ENCODE measurements around the gene KCNG3. TPM values are rescaled to one million over a fixed set of nuclear protein-coding genes. Genes with fewer than 3 reads are reported as not detected.

The KCNG3 gene
- total RNA-seq, 4 donors from 2014 or later: 0.27 to 1.1 (median 0.74) TPM

DNA sequence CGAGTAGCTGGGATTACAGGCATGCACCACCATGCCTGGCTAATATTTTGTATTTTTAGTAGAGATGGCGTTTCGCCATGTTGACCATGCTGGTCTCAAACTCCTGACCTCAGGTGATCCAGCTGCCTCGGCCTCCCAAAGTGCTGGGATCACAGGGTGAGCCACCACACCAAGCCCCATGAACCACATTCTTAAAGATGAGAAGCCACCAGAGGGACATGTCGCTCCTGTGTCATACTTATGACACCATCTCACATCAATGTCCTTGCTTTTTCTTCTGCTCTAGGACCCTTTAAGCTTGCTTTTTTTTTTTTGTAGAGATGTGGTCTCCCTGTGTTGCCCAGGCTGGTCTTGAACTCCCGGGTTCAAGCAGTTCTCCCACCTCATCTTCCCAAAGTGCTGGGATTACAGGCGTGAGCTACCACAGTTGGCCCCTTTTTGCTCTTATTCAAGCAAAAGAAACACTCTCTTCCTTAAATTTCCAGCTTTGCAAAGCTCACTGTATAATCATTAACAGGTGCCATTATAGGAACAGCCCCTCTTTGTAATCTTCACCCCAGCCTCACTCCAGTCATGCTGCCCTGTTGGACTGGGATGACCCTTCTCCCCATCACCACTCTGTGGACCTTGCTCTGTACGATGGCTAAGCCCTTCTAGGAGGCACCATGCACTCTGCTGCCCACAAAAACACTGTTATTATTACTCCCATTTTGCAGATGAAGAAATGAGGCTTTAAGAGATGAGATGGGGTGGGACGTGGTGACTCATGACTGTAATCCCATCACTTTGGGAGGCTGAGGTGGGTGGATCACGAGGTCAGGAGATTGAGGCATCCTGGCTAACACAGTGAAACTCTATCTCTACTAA is 10.8 kb upstream of the KCNG3 start:
- no peaks in the 10 kb centered on the region for H3K4me1 ChIP-seq
- H3K4me3 ChIP-seq: no peak overlapping the region
- H3K9me3 ChIP-seq: no peaks in the 10 kb centered on the region
- no peak for DNase-seq
- no peaks in the 10 kb centered on the region for H3K27me3 ChIP-seq
- no peak overlapping the region for H3K27ac ChIP-seq
- TF ChIP-seq, protein P1, sequence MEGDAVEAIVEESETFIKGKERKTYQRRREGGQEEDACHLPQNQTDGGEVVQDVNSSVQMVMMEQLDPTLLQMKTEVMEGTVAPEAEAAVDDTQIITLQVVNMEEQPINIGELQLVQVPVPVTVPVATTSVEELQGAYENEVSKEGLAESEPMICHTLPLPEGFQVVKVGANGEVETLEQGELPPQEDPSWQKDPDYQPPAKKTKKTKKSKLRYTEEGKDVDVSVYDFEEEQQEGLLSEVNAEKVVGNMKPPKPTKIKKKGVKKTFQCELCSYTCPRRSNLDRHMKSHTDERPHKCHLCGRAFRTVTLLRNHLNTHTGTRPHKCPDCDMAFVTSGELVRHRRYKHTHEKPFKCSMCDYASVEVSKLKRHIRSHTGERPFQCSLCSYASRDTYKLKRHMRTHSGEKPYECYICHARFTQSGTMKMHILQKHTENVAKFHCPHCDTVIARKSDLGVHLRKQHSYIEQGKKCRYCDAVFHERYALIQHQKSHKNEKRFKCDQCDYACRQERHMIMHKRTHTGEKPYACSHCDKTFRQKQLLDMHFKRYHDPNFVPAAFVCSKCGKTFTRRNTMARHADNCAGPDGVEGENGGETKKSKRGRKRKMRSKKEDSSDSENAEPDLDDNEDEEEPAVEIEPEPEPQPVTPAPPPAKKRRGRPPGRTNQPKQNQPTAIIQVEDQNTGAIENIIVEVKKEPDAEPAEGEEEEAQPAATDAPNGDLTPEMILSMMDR (IDR thresholded peaks at IDR 0.05): no peak
- H3K36me3 ChIP-seq: no peaks in the 10 kb centered on the region

DNA sequence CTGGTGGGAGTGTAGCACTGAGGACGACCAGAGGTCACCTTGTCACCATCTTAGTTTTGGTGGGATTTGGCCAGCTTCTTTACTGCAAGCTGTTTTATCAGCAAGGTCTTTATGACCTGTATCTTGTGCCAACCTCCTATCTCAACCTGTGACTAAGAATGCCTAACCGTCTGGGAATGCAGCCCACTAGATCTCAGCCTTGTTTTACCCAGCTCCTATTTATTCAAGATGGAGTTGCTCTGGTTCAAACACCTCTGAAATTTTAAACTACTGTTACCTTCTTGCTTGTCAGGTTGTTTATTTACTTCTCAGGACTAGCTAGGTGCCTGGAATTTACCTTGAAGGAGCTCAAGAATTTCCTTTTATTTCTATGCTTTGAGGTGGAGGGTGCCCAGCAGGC is 9.5 kb upstream of the KCNG3 start:
- no peak for TF ChIP-seq POLR2A (IDR thresholded peaks at IDR 0.05)
- TF ChIP-seq, protein P1 (IDR thresholded peaks at IDR 0.05): no peak
- H3K27me3 ChIP-seq: no peaks in the 10 kb centered on the region
- no peak for DNase-seq
- no peaks in the 10 kb centered on the region for H3K4me1 ChIP-seq
- H3K9me3 ChIP-seq: no peaks in the 10 kb centered on the region
- no peak overlapping the region for H3K27ac ChIP-seq
- no peaks in the 10 kb centered on the region for H3K36me3 ChIP-seq
- no peak overlapping the region for H3K4me3 ChIP-seq

GRCh38 chr2:42498497-42498896 is 4.7 kb upstream of the KCNG3 start:
- Histone ChIP-seq H3K27me3 (peaks cover 0 to 3% of the 10 kb centered on the region in 2 donors), H3K4me1 (peaks cover 0 to 9% (median 2%) of the 10 kb centered on the region in 4 donors), H3K27ac (no peak overlapping the region), H3K9me3 (no peaks in the 10 kb centered on the region), H3K36me3 (no peaks in the 10 kb centered on the region), H3K4me3 (no peak overlapping the region)
- no peak for TF ChIP-seq POLR2A (IDR thresholded peaks at IDR 0.05)
- TF ChIP-seq, protein P1 (IDR thresholded peaks at IDR 0.05): no peak
- peak in 1 of 3 donors; percentile 8 for DNase-seq

GRCh38 chr2:42495611-42496010 is 1.8 kb upstream of the KCNG3 start:
- Histone ChIP-seq H3K27ac (no peak overlapping the region), H3K9me3 (peaks cover 0 to 7% (median 0%) of the 10 kb centered on the region in 4 donors), H3K4me3 (no peak overlapping the region), H3K36me3 (no peaks in the 10 kb centered on the region), H3K4me1 (peaks cover 0 to 14% (median 5%) of the 10 kb centered on the region in 4 donors), H3K27me3 (peaks cover 0 to 11% of the 10 kb centered on the region in 2 donors)
- TF ChIP-seq, protein P1 (IDR thresholded peaks at IDR 0.05): no peak
- no peak for TF ChIP-seq POLR2A (IDR thresholded peaks at IDR 0.05)
- peak in 1 of 3 donors; percentile 9 for DNase-seq

- no peaks in the 10 kb centered on the region for H3K36me3 ChIP-seq
- DNase-seq: no peak
- TF ChIP-seq, protein P1 (IDR thresholded peaks at IDR 0.05): no peak
- TF ChIP-seq POLR2A (IDR thresholded peaks at IDR 0.05): no peak
- H3K27me3 ChIP-seq: peaks cover 0 to 11% of the 10 kb centered on the region in 2 donors
- H3K4me1 ChIP-seq: peaks cover 0 to 14% (median 5%) of the 10 kb centered on the region in 4 donors
- no peak overlapping the region for H3K27ac ChIP-seq
- H3K9me3 ChIP-seq: peaks cover 0 to 7% (median 0%) of the 10 kb centered on the region in 4 donors
- H3K4me3 ChIP-seq: peak overlapping the region in 2 of 4 donors; percentile 71 to 74
These were observed 1.4 kb upstream of the KCNG3 start for GRCh38 chr2:42495234-42495581.

Data from Peyer's patch (tissue), 4 donors.